IPS DF 6.9 (cell line): ENCODE data around the gene CDCA8.
"Not testable (repeated sequence)": the region's sequence is repeated elsewhere in the genome, so short reads cannot be mapped to it uniquely, and the experiment has no call there.

Experiments
- DNase-seq: peaks from one replicate; pipeline ENCODE4 v3.0.0-alpha.2; 2013; ENCODE audit warnings: low read depth, low spot score
- H3K27ac ChIP-seq: one replicate; pipeline ENCODE4 v1.5.1; 2013; ENCODE audit warnings: low read length, control low read depth
- H3K27me3 ChIP-seq: 2 replicates; pipeline ENCODE4 v1.6.1; 2013; ENCODE audit warnings: mild to moderate bottlenecking, low read length; ENCODE audit not compliant: control insufficient read depth, insufficient read depth
- H3K36me3 ChIP-seq: 2 replicates; pipeline ENCODE4 v1.6.1; 2013; ENCODE audit warnings: low read length; ENCODE audit not compliant: control insufficient read depth, insufficient read depth
- H3K4me1 ChIP-seq: 2 replicates; pipeline ENCODE4 v1.6.1; 2013; ENCODE audit warnings: low read length; ENCODE audit not compliant: control insufficient read depth, insufficient read depth
- H3K4me3 ChIP-seq: 2 replicates; pipeline ENCODE4 v1.5.1; 2013; ENCODE audit warnings: mild to moderate bottlenecking, low read length
- H3K9me3 ChIP-seq: 2 replicates; pipeline ENCODE4 v1.6.1; 2013; ENCODE audit warnings: low read length, inconsistent platforms; ENCODE audit not compliant: control insufficient read depth, insufficient read depth
- WGBS: extraction: QIAGEN DNeasy Blood & Tissue Kit; methylation state at CpG from one replicate; pipeline ENCODE4 v1.1.7; 2013; ENCODE audit warnings: mixed read lengths, missing lambda C conversion rate; ENCODE audit not compliant: insufficient read length, insufficient coverage; 5-methylcytosine and 5-hydroxymethylcytosine counted together

Gene CDCA8

DNA sequence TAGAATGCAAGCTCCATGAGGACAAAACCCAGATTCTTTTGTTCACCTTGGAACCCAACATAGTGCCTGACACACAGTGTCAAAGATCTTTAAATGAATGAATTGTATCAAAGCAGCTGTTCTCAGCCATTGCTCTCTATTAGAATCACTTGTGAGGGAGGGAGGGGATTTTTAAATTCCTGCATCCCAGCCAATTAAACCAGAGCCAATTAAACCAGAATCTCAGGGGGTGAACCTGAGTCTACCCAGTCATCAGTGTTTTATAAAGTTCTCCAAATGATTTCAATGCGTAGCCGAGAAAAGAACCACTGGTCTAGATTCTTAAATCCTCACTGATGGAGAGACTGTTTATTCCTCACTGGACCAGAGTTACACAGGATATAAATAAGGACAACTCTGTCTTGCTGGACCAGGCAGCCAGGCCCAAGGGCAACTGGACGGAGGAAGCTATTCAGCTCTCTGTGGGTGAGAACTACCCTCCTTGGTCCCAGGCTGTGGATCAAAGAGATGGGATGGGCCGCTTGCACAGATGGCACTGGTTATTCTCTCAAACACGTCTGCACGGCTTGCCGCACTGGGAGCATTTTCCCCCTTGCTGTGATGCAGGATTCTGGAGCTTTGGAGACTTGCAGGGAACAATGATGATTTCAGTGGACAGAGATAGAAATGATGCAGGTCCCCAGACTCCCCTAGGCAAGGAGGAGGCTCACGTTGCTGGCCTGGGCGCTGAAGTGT lies 20.0 kb upstream of the CDCA8 start:
- Histone ChIP-seq H3K27me3 (no peaks in the 10 kb centered on the region), H3K9me3 (no peaks in the 10 kb centered on the region), H3K4me3 (no peak overlapping the region), H3K27ac (no peak overlapping the region), H3K36me3 (no peaks in the 10 kb centered on the region), H3K4me1 (no peaks in the 10 kb centered on the region)
- no peak for DNase-seq
- no CpG with 5 or more reads among the region's 9 CpGs for WGBS

DNA sequence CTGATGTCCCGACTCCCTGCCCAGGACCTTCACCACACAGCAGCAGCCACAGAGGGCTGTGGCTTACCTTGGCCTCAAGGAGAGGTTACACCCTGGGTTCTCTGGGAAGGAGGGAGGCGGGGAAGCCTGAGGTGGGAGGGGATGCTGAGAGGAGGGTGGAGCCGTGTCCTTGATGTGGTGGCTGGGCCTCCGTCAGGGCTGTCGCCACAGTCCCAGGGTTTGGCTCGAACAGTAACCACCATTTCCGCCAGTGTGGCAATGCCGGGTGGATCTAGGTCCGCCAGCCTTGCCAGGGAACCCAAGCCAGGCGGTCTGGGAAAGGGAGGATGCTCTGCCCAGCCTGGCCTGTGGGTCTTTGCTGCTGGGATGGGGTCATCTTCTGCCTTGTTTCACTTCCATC lies 18.4 kb upstream of the CDCA8 start:
- no CpG with 5 or more reads among the region's 10 CpGs for WGBS
- no peaks in the 10 kb centered on the region for H3K4me1 ChIP-seq
- DNase-seq, result no peak
- H3K27me3 ChIP-seq, result no peaks in the 10 kb centered on the region
- no peak overlapping the region for H3K4me3 ChIP-seq
- no peak overlapping the region for H3K27ac ChIP-seq
- no peaks in the 10 kb centered on the region for H3K9me3 ChIP-seq
- no peaks in the 10 kb centered on the region for H3K36me3 ChIP-seq

- H3K4me3 ChIP-seq, result no peak overlapping the region
- DNase-seq, result no peak
- no peaks in the 10 kb centered on the region for H3K4me1 ChIP-seq
- no peak overlapping the region for H3K27ac ChIP-seq
- WGBS, result no CpG with 5 or more reads among the region's 14 CpGs
- H3K27me3 ChIP-seq, result no peaks in the 10 kb centered on the region
- no peaks in the 10 kb centered on the region for H3K36me3 ChIP-seq
- H3K9me3 ChIP-seq, result no peaks in the 10 kb centered on the region
Measured at GRCh38 chr1:37676281-37677142, 15.8 kb upstream of the CDCA8 start.

DNA sequence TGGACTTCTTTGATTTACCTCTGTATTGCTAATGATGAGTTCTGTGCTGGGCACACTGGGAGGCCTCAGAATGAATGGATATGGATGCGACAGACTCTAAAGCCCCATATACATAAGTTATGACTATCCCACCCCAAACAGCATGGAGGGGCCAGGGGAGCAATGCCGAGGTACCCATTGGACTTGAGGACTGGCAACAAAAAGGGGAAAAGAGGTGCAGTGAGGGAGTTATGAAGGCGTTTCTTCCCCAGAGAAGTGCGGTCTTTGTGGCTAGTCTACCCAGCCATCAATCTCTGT lies 15.2 kb upstream of the CDCA8 start:
- H3K9me3 ChIP-seq, result no peaks in the 10 kb centered on the region

DNA sequence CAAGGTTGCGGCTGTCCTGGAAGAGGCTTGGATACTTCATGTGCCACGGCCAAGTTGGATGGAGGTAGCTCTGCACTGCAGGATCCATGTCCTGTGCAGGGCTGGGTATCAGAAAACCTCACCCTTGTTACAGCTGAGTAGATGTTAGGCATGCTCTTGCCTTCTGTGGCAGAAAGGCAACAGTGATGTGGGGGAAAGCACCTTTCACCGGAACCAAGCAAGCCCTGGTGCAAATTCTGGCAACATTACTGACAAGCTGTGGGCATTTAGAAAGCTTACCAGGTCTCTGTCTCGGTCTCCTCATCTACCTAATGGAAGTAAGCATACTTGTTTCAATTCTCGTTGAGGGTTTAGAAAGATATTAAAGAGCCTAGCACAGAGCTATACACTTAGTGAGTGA lies 14.5 kb upstream of the CDCA8 start:
- Histone ChIP-seq H3K27ac (no peak overlapping the region), H3K4me1 (no peaks in the 10 kb centered on the region), H3K9me3 (no peaks in the 10 kb centered on the region), H3K4me3 (no peak overlapping the region), H3K36me3 (peaks cover 3% of the 10 kb centered on the region; the same call in 1 of the 2 replicates), H3K27me3 (no peaks in the 10 kb centered on the region)
- no peak for DNase-seq
- WGBS, result no CpG with 5 or more reads among the region's 5 CpGs

More for the DNA sequence above, 15.2 kb upstream of the CDCA8 start:
- Histone ChIP-seq H3K27me3 (no peaks in the 10 kb centered on the region), H3K4me3 (no peak overlapping the region), H3K27ac (no peak overlapping the region), H3K36me3 (no peaks in the 10 kb centered on the region), H3K4me1 (no peaks in the 10 kb centered on the region)
- DNase-seq, result no peak
- no CpG with 5 or more reads among the region's 4 CpGs for WGBS

DNA sequence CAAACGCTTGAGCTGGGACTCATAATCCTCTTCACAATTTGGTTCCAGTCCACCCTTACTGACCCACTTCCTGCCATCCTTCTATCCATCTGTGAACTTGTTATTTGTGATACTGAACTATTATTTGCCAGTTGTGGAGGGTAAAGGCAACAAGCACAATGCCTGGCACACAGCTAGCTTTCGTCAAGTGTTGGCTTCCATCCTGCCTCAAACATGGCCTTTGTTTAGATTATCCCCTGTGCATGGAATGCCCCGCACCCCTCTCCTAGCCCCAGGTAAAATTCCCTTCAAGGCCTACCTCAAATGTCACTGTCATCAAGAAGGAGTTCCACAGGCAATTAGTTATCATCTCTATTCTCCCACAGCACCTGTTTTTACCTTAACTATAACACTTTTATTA lies 11.4 kb upstream of the CDCA8 start:
- no peaks in the 10 kb centered on the region for H3K27me3 ChIP-seq
- H3K9me3 ChIP-seq, result no peaks in the 10 kb centered on the region
- H3K4me3 ChIP-seq, result no peak overlapping the region
- no peak for DNase-seq
- H3K36me3 ChIP-seq, result peaks cover 11% of the 10 kb centered on the region; the same call in 1 of the 2 replicates
- H3K27ac ChIP-seq, result no peak overlapping the region
- H3K4me1 ChIP-seq, result no peaks in the 10 kb centered on the region
- WGBS, result no CpG with 5 or more reads among the region's 3 CpGs

GRCh38 chr1:37682334-37682987 lies 9.9 kb upstream of the CDCA8 start:
- Histone ChIP-seq H3K27me3 (no peaks in the 10 kb centered on the region), H3K36me3 (peaks cover 18% of the 10 kb centered on the region; the same call in 1 of the 2 replicates), H3K4me1 (no peaks in the 10 kb centered on the region), H3K27ac (no peak overlapping the region), H3K9me3 (no peaks in the 10 kb centered on the region), H3K4me3 (no peak overlapping the region)
- DNase-seq, result no peak
- no CpG with 5 or more reads among the region's 5 CpGs for WGBS

GRCh38 chr1:37684182-37684581 lies 8.1 kb upstream of the CDCA8 start:
- peaks cover 18% of the 10 kb centered on the region; the same call in 1 of the 2 replicates for H3K36me3 ChIP-seq
- not testable (repeated sequence) for H3K27ac ChIP-seq, H3K27me3 ChIP-seq, H3K4me1 ChIP-seq, DNase-seq, H3K9me3 ChIP-seq, H3K4me3 ChIP-seq
- no CpG with 5 or more reads among the region's 9 CpGs for WGBS

DNA sequence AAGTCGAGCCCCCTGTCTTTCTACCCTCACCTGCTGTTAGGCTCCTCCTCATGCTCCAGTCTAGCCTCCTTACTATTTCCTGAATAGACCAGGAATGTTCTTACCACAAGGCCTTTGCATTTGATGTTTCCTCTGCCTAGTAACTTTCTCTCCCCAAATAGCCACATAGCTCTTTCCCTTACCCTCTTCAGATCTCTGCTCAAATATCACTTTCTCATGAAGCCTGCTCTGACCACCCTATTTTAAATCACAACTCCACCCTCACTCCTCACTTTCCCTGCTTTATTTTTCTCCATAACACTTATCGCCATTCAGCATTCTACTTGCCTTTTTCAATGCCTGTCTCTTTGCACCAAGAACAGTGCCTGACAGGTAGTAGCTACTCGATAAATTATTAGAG lies 6.6 kb upstream of the CDCA8 start:
- H3K27ac ChIP-seq, result no peak overlapping the region
- H3K4me1 ChIP-seq, result peaks cover under 1% of the 10 kb centered on the region; the same call in 1 of the 2 replicates
- WGBS, result 100% methylated on average over 1 of the region's 3 CpGs
- H3K4me3 ChIP-seq, result no peak overlapping the region
- DNase-seq, result no peak
- no peaks in the 10 kb centered on the region for H3K27me3 ChIP-seq
- no peaks in the 10 kb centered on the region for H3K9me3 ChIP-seq
- peaks cover 18% of the 10 kb centered on the region; the same call in 1 of the 2 replicates for H3K36me3 ChIP-seq

- H3K36me3 ChIP-seq, result peaks cover 16% of the 10 kb centered on the region; the same call in 1 of the 2 replicates
- WGBS, result no CpG with 5 or more reads among the region's 2 CpGs
Measured at GRCh38 chr1:37687764-37688163, 4.6 kb upstream of the CDCA8 start.

More at GRCh38 chr1:37687764-37688163, 4.6 kb upstream of the CDCA8 start:
- H3K27ac ChIP-seq, H3K4me3 ChIP-seq, H3K9me3 ChIP-seq, H3K4me1 ChIP-seq, DNase-seq, H3K27me3 ChIP-seq: not testable (repeated sequence)
